Vagina (tissue), 2 donors: ENCODE results near the gene NEK9. TPM values are rescaled to one million over a fixed set of nuclear protein-coding genes. Genes with fewer than 3 reads are reported as not detected.

Experiments used
- DNase-seq, 2 donors: peaks; one replicate each; pipeline ENCODE4 v3.0.0-alpha.2; 2017; ENCODE audit errors: extremely low spot score in 2 of 2
- H3K27ac ChIP-seq: fragments of 200-600 bp; sonication (generic); one replicate; pipeline ENCODE4 v1.5.1; 2019
- H3K27me3 ChIP-seq: fragments of 200-600 bp; sonication (generic); one replicate; pipeline ENCODE4 v1.5.1; 2019
- H3K36me3 ChIP-seq, 2 donors: fragments of 200-600 bp; sonication (generic); one replicate each; pipeline ENCODE4 v1.5.1; 2017 to 2019
- H3K4me1 ChIP-seq: fragments of 200-600 bp; sonication (generic); one replicate; pipeline ENCODE4 v1.5.1; 2019
- H3K4me3 ChIP-seq, 2 donors: fragments of 200-600 bp; sonication (generic); 1 replicate in 1 of 2; 2 replicates in 1 of 2; pipeline ENCODE4 v1.5.1; 2016 to 2019
- H3K9me3 ChIP-seq: fragments of 200-600 bp; sonication (generic); one replicate; pipeline ENCODE4 v1.5.1; 2019
- CTCF ChIP-seq, 3 experiments: fragments of 450-650 bp in 2 of 3; fragments of 200-600 bp in 1 of 3; sonication (generic) in 1 of 3; IDR thresholded peaks; one replicate each; pipeline ENCODE4 v1.5.1; 2017 to 2019; ENCODE audit warnings: antibody characterized with exemption in 3 of 3, mild to moderate bottlenecking in 2 of 3, moderate library complexity in 2 of 3
- POLR2A ChIP-seq, 2 donors: fragments of 450-650 bp; IDR thresholded peaks; one replicate each; pipeline ENCODE4 v1.6.1; 2017; ENCODE audit warnings: antibody characterized with exemption in 2 of 2, mild to moderate bottlenecking in 2 of 2, moderate library complexity in 2 of 2
- POLR2AphosphoS5 ChIP-seq, 2 donors: sonication (generic); formaldehyde crosslinking; IDR thresholded peaks; one replicate each; pipeline ENCODE4 v1.9.0; 2017; ENCODE audit warnings: antibody characterized with exemption in 2 of 2, mild to moderate bottlenecking in 2 of 2, low read depth in 1 of 2; ENCODE audit not compliant: insufficient read depth in 1 of 2
- intact Hi-C: fragments of 100-400 bp; cut with DNase I; formaldehyde crosslinking; loops from one replicate; pipeline ENCODE4 v1.15.1; 2023
- total RNA-seq: library from RNA; depleted of rRNA; stranded (reverse); fragments of >200 nt; gene quantifications from one replicate; pipeline ENCODE4 v1.2.3, GENCODE V29; 2016

NEK9 gene
- total RNA-seq, 1 donor from 2014 or later: 58.4 TPM

GRCh38 chr14:75170772-75171171 lies 43.9 kb upstream of the NEK9 start:
- Histone ChIP-seq H3K27ac (no peak overlapping the region), H3K9me3 (no peaks in the 10 kb centered on the region), H3K4me3 (no peak overlapping the region), H3K4me1 (peaks cover 93% of the 10 kb centered on the region), H3K27me3 (no peaks in the 10 kb centered on the region), H3K36me3 (no peaks in the 10 kb centered on the region)
- intact Hi-C loops: no loop called here
- TF ChIP-seq CTCF (IDR thresholded peaks at IDR 0.05): no peak
- TF ChIP-seq POLR2A (IDR thresholded peaks at IDR 0.05): no peak
- TF ChIP-seq POLR2AphosphoS5 (IDR thresholded peaks at IDR 0.05; ENCODE audit: insufficient read depth in 1 of 2, low read depth in 1 of 2): no peak
- DNase-seq: no peak

GRCh38 chr14:75168586-75169335 lies 41.9 kb upstream of the NEK9 start:
- Histone ChIP-seq H3K4me1 (peaks cover 85% of the 10 kb centered on the region), H3K27ac (no peak overlapping the region), H3K27me3 (no peaks in the 10 kb centered on the region), H3K36me3 (no peaks in the 10 kb centered on the region), H3K4me3 (no peak overlapping the region), H3K9me3 (no peaks in the 10 kb centered on the region)
- no peak for TF ChIP-seq CTCF (IDR thresholded peaks at IDR 0.05)
- TF ChIP-seq POLR2AphosphoS5 (IDR thresholded peaks at IDR 0.05; ENCODE audit: insufficient read depth in 1 of 2, low read depth in 1 of 2): no peak
- intact Hi-C loops: no loop called here
- DNase-seq: no peak

- peaks cover 74% of the 10 kb centered on the region for H3K4me1 ChIP-seq
- no peaks in the 10 kb centered on the region for H3K27me3 ChIP-seq
- H3K9me3 ChIP-seq: no peaks in the 10 kb centered on the region
- DNase-seq: no peak
- intact Hi-C loops: no loop called here
- H3K27ac ChIP-seq: no peak overlapping the region
- no peak overlapping the region for H3K4me3 ChIP-seq
- no peaks in the 10 kb centered on the region for H3K36me3 ChIP-seq
- no peak for TF ChIP-seq POLR2AphosphoS5 (IDR thresholded peaks at IDR 0.05; ENCODE audit: insufficient read depth in 1 of 2, low read depth in 1 of 2)
- TF ChIP-seq CTCF (IDR thresholded peaks at IDR 0.05): no peak
- TF ChIP-seq POLR2A (IDR thresholded peaks at IDR 0.05): no peak
Measured at GRCh38 chr14:75167325-75167724, 40.5 kb upstream of the NEK9 start.

- Histone ChIP-seq H3K27ac (peak overlapping the region; percentile 25), H3K4me1 (peaks cover 68% of the 10 kb centered on the region), H3K27me3 (no peaks in the 10 kb centered on the region), H3K9me3 (no peaks in the 10 kb centered on the region), H3K36me3 (no peaks in the 10 kb centered on the region), H3K4me3 (no peak overlapping the region)
- TF ChIP-seq CTCF (IDR thresholded peaks at IDR 0.05) (no peak), POLR2AphosphoS5 (IDR thresholded peaks at IDR 0.05; ENCODE audit: insufficient read depth in 1 of 2, low read depth in 1 of 2) (no peak), POLR2A (IDR thresholded peaks at IDR 0.05) (no peak)
- intact Hi-C loops: no loop called here
- DNase-seq: no peak
Measured at GRCh38 chr14:75165586-75166391, 38.9 kb upstream of the NEK9 start.

- H3K4me3 ChIP-seq: no peak overlapping the region
- H3K27ac ChIP-seq: no peak overlapping the region
- no peaks in the 10 kb centered on the region for H3K27me3 ChIP-seq
- intact Hi-C loops: no loop called here
- no peaks in the 10 kb centered on the region for H3K36me3 ChIP-seq
- no peak for DNase-seq
- H3K9me3 ChIP-seq: no peaks in the 10 kb centered on the region
- peaks cover 68% of the 10 kb centered on the region for H3K4me1 ChIP-seq
- TF ChIP-seq POLR2A (IDR thresholded peaks at IDR 0.05) (no peak), POLR2AphosphoS5 (IDR thresholded peaks at IDR 0.05; ENCODE audit: insufficient read depth in 1 of 2, low read depth in 1 of 2) (no peak)
Measured at GRCh38 chr14:75164809-75165208, 38.0 kb upstream of the NEK9 start.
